HEK293T (cell line): ENCODE results near the gene KLHL30.

ENCODE experiments used
- ARNT ChIP-seq: fragments of 450-650 bp; IDR thresholded peaks from 2 replicates; pipeline ENCODE4 v1.6.1; 2017; ENCODE audit warnings: mild to moderate bottlenecking
- ELF4 ChIP-seq: fragments of 450-650 bp; IDR thresholded peaks from 2 replicates; pipeline ENCODE4 v1.6.1; 2017; ENCODE audit warnings: antibody characterized with exemption
- FOXK2 ChIP-seq: fragments of 450-650 bp; IDR thresholded peaks from 2 replicates; pipeline ENCODE4 v1.6.1; 2016; ENCODE audit warnings: mild to moderate bottlenecking
- FOXM1 ChIP-seq: fragments of 450-650 bp; IDR thresholded peaks from 2 replicates; pipeline ENCODE4 v1.6.1; 2017; ENCODE audit warnings: mild to moderate bottlenecking, borderline replicate concordance
- HDGF ChIP-seq: fragments of 450-650 bp; IDR thresholded peaks from 2 replicates; pipeline ENCODE4 v1.6.1; 2017; ENCODE audit warnings: antibody characterized with exemption, borderline replicate concordance
- L3MBTL2 ChIP-seq: fragments of 450-650 bp; conservative IDR thresholded peaks from 2 replicates; pipeline ENCODE4 v1.6.1; 2016; ENCODE audit warnings: mild to moderate bottlenecking
- SP1 ChIP-seq: fragments of 450-650 bp; IDR thresholded peaks from 2 replicates; pipeline ENCODE4 v1.6.1; 2017
- SUZ12 ChIP-seq: fragments of 450-650 bp; IDR thresholded peaks from 2 replicates; pipeline ENCODE4 v1.6.1; 2016; ENCODE audit warnings: mild to moderate bottlenecking
- TARDBP ChIP-seq: fragments of 450-650 bp; IDR thresholded peaks from 2 replicates; pipeline ENCODE4 v1.6.1; 2016

DNA sequence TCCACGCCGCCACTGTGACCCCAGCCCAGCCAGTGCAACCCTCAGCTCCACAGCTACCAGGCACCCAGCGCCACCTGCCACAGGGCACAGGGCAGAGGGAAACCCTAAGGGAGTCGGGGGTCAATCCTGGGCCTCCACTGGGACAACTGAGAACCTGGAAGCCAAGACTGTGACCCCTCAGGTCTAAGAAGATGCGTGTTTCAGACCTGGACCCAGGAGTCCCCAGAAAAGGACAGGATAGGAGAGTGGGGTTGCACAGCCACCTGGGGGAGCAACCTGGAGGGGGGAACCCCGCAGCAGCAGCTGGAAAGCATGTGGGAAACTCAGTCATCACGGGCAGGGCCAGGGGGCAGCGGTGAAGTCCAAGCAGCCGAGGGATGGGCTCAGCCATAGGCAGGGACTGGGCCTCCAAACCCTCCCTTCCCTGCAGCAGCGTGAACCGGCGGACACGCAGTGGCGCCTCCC lies 34.2 kb upstream of the KLHL30 start:
- TF ChIP-seq SUZ12 (no peak), FOXK2 (no peak), SP1 (no peak), ELF4 (no peak), HDGF (no peak), L3MBTL2 (no peak), ARNT (no peak), TARDBP (no peak), FOXM1 (no peak)
